HG03565 (cell line): ENCODE results near the gene ARPC5L.
"Not testable (repeated sequence)": the region's sequence is repeated elsewhere in the genome, so short reads cannot be mapped to it uniquely, and the experiment has no call there.

Experiments used
- ATAC-seq: cut with Tn5 transposase; IDR thresholded peaks from one replicate; pipeline ENCODE4 v1.9.1; 2021; ENCODE audit warnings: mild to moderate bottlenecking, moderate library complexity; ENCODE audit not compliant: unreplicated experiment

Gene ARPC5L

DNA sequence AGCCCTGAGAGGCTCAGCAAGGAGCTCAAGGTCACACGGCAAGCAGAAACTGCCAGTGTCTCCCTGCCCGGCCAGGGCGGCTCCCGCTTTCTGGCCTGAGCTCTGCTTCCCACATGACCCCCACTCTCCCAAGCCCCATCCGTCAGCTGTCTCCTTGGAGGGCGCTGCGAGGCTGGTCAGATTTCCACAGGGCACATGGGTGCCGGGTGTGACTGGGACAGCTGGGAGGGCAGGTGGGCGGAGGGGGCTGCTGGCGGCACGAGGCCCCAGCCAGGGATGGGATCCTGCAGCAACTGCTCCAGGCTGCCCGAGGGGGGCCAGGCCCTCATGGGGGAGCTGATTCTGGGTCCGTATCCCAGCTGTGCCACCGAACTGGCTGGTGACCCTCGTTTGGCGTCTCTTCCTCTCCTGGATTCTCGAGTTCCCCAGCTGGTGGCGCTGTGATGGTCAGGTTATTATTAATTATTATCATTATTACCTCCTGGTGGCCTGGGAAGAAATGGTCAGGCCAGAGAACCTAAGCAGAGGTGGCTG is 21.6 kb upstream of the ARPC5L start:
- ATAC-seq: no peak

DNA sequence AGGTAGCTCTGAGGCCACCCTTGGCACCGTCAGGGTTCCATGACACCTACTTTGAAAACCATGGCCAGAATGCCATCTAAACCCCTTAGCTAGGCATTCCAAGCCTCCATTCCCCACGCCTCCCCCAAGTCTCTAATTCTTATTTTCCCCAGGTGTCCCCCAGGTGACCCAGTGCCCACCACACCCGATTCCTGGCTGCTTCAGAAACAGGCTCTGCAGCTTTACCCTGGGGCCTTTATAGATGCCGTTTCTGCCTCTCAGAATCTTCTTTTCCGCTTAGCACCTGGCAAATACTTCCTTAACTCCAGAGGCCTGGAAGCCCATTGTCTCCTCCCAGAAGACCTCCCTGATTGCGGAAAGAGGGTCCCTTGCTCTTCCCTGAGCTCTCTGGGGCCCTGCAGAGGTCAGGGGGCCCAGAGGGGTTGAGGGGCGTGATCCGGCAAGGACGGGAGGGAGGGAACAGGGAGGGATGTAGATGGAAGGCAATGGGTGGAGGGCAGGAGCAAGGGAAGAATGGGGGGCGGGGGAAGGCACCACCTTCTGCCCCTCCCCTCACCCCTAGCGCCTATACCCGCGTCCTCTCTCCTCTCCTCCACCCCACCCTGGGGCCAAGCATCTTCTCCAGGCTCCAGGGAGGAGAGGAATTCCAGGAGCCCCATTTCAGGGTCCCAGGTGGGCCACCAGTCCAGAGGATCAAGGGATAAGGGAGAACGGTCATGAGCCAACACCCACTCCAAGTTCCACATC is 20.7 kb upstream of the ARPC5L start:
- ATAC-seq: no peak

DNA sequence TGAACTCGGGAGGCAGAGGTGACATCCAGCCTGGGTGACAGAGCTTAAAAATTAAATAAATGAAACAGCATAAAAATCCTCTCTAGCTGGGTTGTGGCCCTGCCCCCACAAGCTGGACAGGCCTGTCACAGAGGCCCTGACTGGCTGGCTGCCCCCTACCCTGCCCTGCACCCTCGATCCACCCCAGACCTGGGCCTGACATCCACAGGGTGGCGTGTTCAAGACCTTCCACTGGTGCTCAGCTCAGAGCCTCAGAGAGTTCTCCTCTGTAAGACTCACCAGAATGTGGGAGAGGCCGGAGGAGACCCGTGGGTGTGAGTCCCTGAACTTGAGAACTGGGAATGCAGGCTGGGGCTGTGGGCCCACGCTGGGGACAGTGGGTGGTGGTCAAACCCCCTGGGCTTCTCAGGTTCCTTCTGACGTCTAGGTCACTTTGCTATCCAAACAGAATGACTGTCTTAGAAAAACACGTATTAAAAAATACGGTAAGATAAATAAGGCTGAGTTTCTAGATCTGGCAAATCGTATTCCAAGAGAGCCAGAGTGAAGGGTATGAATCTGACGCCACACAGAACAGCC is 18.4 kb upstream of the ARPC5L start:
- no peak for ATAC-seq

DNA sequence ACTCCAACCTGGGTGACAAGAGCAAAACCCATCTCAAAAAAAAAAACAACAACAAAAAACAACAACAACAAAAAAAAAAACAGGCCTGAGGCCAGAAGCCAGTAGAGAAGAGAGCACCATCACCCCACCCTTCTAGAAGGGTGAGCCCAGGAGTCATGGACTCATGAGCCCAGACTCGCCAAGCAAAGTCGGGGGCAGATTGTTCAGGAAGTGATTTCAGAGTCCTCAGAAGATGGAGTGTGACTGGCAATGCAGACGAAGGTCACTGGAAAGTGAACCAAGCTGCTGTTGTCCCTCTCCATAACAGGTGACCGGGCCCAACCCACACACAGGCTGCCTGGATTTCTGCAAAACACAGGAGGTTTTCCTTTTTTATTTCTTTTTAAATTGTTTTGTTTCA is 17.6 kb upstream of the ARPC5L start:
- no peak for ATAC-seq

DNA sequence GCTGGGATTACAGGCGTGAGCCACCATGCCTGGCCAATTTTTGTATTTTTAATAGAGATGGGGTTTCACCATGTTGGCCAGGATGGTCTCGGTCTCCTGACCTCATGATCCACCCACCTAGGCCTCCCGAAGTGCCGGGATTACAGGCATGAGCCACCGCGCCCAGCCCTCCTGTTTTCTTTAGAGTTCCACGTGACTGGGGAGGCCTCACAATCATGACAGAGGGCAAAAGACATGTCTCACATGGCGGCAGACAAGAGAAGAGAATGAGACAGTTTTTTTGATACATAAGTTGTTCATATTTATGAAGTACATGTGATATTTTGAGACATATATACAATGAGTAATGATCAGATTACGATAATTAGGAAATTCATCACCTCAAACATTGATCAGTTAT is 15.5 kb upstream of the ARPC5L start:
- not testable (repeated sequence) for ATAC-seq

DNA sequence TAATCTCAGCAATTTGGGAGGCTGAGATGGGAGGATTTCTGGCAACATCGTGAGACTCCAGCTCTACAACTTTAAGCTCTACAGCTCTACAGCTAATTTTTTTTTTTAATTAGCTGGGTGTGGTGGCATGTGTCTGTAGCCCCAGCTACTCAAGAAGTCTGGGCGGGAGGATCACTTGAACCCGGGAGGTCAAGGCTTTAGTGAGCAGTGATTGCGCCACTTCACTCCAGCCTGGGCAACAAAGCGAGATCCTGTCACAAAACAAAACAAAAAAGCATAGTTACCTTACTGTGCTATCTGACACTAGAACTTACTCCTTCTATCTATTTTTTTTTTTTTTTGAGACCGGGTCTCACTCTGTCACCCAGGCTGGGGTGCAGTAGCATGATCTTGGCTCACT is 15.0 kb upstream of the ARPC5L start:
- ATAC-seq: no peak

DNA sequence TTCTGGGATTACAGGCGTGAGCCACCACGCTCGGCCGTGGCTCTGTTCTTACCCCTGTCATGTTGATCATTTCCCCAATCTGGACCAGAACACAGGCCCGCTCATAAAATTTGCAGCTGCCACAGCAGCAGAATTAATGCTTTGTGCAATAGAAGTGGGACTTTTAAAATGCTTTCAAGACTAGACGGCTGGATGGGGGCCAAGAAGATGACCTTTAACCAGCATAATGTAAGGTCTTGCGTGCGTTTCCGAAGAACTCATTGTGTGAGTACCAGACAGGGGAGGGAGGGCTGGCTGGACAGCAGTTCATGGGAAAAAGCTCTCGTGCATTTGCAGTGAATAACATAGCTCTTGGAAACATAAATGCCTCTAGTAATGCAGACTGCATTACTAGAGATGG is 12.1 kb upstream of the ARPC5L start:
- no peak for ATAC-seq

DNA sequence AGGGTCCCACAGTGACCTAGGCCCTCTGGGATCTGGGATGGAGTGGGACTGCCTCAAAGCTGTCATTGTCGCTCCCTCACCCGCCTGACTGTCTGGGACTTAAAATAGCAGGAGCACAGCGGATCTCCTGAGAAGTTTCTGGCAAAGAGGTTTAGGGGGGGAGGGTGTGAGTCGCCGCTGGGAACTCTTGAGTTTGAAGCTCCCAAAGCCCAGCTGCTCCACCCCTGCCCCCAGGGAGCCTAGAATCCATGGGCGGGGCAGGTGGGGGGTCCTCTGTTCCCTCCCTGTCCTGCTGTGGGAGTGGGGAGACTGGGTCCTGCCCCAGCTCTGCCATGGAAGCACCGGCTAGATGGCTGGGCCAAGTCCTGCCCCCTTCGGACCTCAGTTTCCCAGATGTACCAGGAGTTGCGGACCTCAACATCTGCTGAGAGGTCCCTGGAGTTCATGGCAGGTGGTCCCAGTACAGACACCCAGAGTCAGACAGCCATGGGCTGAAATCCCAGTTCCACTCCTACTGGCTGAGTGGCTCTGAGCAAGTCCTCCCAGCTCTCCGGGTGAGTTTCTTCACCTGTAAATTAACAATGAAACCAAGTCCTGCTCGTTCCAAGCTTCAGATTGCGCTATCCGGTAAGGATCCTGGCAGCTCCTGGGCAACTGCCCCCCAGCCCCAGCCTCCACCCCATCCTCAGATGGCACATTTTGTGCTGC is 9.7 kb upstream of the ARPC5L start:
- no peak for ATAC-seq

DNA sequence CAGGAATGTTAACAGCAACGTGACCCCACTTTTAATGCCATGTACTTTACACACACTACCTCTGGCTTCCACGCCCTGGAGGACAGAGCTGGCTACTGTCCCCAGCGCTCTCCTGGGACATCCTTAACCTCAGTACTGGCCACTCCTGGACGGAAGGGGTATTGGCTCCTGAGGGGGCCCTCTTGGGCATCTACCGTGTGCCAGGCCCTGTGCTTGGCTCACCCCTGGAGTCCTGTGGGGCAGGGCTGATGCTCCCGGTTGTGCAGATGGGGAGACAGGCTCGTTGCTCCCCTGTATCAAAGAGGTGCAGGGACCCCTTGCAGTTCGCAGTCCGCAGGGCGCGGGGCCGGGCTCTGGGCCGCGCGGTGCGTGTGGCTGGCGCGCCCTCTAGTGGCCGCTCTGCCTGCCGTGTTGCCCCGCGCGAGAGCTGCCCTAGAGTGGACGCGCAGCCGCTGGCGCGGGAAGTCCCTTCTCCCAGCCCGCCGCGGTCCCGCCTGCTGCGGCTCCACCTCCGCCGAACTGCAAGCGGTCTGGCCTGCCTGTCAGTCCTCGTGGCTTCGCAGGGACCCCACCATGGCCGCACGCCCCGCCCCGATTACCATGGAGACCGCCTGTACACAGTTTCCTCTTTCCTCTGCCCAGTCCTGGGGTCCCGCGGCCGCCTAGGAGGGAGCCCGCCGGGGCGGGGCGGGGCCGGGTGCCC is 8.9 kb upstream of the ARPC5L start, which contains the start of gene WDR38:
WDR38 (plus strand) TSS at position 632 of the 703 bp plus-strand sequence. CDS start 72 bp downstream, outside the sequence.
- no peak for ATAC-seq

DNA sequence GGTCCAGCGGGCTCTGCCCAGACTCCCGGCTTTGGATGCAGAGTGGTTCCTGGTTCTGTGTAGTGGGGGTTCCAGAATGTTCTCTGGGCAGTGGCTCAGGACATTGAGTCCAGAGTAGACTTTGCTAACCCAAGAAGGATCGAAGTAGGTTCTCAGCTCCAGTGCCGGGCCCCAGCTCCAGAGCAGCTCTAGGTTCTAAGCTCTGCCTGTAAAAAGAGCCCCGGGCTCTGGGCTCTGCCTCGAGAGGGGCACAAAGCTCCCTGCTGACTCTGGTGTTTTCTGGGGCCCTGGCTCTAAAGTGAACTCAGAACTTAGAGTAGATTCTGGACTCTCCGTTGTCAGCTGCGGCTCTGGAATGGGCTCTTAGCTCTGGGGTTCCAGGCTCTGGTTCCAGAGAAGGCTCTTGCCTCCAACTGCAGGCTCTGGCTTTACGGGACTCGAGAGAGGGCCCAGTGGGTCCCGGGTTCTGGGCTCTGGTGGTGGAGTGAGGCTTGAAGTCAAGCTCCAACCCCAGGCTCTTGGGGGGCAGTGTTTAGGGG is 8.3 kb upstream of the ARPC5L start:
- ATAC-seq: no peak

DNA sequence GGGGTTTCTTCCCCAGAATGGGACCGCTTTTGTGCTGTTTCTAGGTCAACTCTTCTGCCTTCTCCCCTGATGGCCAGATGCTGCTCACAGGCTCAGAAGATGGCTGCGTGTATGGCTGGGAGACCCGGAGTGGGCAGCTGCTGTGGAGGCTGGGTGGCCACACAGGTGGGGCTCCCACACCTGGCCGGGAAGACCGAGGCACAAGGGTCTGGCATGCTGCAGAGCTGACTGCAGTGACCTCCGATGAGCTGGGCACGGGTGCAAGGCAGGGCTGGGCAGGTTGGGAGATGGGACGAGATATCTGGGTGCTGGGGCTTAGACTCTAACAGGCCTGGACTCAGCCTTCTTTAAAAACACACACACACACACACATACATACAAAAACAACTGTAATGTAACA is 7.8 kb upstream of the ARPC5L start:
- no peak for ATAC-seq

DNA sequence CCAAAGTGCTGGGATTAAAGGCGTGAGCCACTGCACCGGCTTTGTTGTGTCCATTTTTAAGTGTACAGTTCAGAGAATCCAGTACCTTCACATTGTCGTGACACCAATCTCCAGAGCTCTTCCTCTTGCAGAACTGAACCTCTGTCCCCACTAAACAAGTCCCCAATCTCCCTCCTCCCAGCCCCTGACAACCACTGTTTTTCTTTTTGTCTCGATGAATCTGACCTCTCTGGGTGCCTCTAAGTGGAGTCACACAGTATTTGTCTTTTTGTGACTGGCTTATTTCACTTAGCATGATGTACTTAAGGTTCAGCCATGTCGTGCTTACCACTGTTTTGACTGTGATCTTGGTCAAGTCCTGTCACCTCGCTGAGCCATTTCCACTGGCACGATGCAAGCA is 7.1 kb upstream of the ARPC5L start:
- ATAC-seq: no peak

DNA sequence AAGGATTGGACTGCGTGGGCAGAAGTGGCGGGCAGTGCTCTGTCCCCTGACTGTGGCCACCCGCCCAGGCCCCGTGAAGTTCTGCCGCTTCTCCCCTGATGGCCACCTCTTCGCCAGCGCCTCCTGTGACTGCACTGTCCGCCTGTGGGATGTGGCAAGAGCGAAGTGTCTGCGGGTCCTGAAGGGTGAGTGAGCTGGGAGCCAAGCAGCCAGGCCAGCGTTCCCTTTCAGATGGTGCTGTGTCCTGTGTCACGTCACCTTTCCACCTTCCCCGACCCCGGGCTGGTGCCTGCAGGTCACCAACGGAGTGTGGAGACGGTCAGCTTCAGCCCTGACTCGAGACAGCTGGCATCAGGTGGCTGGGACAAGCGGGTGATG is 6.4 kb upstream of the ARPC5L start:
- ATAC-seq: no peak

DNA sequence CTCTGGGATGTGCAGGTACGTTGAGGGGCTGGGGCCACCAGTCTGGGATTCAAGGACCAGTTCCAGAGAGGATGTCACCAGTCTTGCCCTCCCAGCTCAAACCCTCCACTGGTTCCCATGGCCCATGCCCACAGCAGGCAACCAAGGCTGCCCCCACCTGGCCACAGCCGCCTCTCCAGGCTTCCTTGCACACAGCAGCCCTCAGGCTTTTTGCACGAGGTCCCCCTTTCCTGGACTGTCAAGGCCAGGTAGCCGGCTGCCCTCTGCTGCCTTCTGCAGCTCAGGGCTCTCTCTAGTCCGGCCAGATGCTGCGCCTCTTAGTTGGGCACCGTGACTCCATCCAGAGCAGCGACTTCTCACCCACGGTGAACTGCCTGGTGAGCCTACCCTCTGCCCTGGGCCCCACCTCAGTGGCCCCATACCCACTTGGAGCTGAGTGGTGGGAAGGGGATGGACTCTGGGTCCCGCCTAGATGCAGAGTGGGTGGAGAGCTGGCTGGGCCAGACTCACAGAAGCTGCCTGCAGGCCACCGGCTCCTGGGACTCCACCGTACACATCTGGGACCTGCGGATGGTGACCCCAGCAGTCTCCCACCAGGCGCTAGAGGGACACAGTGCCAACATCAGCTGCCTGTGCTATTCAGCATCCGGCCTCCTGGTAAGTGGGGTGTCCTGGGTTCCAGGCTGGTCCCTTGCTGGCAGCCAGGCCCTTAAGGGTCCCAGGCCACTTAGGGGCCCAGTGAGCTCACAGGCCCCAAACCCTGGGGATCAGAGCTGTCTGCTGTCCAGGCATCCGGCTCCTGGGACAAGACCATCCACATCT is 5.8 kb upstream of the ARPC5L start:
- no peak for ATAC-seq

DNA sequence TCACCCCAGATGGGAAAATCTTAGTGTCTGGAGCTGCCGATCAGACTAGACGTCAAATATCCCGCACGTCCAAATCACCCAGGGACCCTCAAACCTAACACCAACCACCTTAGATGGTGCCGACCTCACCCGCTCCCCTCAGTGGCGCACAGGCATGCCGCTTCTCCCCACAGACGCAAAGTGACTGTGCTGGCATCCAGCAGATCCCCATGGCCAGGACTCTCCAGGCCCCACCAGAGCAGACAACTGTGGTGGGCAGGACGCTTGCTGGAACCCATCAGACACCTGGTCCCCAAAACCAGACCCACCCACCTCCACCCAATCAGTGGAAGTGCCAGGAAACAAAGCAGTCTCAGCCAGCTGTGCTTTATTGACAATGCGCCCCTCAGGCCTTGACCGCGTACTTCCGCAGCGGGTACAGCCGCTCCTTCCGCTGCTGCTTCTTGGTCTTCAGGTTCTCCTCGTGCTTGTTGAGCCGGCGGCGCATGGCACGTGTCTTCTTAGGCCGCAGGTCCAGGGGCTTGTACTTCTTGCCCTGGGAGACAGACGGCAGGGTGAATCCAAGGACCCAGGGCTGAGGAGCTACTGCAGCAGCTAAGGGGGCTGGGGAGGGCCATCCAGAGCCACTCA is 4.3 kb upstream of the ARPC5L start:
- no peak for ATAC-seq

DNA sequence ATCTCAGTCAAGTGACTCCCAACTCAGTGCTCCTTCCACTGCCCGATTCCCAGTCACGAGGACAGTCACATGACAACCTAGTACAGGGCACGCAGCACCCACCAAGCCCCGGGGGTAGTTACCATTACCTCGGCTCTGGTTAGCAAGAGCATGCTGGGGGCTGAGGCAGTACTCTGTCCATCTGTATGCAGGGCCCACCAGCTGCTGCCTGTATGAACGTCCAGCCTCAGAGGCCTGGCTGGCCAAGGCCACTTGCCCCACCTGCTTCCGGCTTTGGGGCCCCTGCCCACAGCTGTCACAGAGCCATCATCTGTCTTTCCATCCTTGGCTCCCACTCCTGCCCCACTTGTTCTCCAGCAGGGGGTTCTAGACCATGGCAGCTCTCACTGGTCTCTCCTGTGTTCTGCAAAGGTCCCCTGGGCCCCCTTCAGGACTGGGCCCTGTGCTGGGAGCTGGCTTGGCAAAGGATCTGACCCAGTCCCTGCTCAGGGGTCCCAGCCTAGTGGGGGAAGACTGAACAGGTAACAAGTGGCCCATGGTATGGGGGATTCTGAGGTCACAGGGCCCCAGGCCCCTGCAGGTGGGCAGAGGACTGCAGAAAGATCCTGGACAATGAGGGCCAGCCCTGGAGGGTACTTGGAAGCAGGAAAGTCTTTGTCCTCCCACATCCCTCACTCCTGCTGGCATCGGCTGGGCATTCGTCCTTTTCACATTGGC is 3.4 kb upstream of the ARPC5L start:
- ATAC-seq: no peak

DNA sequence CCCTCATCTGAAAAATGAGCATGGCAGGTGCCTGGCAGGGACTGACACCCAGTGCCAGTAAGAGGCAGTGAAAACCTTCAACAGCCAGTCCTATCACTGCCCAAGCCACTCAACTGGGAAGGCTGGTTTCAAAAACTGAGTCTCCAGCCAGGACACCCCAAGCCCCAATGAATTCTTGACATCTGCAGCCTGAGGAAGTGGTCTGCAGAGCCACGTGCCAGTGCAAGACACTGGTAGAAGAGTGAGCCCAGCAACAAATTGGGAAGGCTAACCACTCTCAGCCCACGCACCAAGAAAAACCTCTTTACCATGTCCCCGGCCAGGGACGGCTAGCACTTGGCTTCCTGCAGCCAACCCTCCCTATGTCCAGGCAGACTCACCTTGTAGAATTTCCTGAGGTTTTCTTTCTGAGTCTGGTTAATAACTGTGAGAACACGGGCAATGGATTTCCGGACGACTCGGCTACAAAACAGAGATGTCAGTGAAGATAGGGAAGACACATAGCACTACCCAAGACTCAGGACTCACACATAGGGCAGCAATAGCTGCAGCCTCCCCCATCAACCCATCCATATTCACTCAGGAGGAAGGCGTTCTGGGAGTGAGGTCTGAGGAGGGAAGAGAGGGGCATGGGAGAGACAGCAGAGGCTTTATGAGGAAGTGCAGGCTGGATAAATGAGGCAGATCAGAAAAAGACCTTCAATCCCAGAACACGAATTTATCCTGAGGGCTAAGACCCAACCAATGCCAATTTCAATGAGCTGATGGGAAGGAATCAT is 1.9 kb upstream of the ARPC5L start:
- no peak for ATAC-seq

DNA sequence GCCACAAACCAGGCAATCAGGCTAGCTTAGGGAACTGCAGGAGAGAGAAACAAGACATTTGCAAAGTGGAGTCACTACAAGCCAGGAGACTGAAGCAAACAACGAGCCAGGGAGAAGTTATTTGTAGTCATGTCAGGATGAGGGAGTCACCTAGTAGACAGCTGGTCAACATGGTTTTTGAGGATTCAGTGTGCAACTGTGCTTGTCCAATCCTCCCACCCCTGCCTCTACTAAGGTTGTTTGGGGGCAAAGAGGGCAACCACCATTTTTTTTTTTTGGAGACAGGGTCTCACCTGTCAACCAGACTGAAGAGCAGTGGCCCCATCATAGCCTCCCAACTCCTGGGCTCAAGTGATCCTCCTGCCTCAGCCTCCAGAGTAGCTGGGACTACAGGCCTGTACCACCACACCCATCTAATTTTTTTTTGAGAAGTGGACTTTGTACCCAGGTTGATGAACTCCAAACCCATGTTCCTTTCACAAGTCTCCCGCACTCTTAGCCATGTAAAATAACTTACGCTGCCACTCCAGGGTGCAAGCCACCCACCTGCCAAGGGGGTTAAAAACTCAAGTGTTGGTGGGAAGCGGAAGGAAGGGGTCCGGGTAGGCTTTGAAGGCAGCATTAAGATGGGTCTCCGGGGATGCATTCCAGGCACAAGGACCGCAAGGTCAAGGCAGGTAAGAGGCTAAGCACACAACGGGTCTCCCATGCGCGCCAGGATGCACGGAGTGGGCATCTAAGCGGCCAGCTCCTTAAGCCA is 1.2 kb upstream of the ARPC5L start:
- ATAC-seq: no peak
